Activated naive CD4-positive, alpha-beta T cell treated with Interleukin-2 at 50 U/mL for 16 hours (primary cell): ENCODE results near the gene TENT4A.
"Not testable (repeated sequence)": the region's sequence is repeated elsewhere in the genome, so short reads cannot be mapped to it uniquely, and the experiment has no call there.

Experiments
- DNase-seq: peaks from one replicate; pipeline ENCODE4 v3.0.0-alpha.2; 2020

The TENT4A gene

DNA sequence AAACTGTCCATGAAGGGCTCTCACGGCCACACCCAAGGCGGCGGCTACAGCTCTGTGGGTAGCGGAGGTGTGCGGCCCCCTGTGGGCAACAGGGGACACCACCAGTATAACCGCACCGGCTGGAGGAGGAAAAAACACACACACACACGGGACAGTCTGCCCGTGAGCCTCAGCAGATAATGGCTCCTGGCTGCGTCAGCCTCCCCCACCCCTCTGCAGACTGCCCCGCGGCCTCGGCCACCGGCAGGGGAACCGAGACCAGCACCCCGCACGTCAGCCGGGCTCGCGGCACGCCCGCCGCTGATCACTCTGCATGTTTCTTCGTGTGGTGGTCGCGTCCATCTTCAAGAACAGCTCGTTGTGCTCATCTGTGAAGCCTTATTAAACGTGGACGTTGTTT is 41.5 kb downstream of the TENT4A start:
- no peak for DNase-seq

- no peak for DNase-seq
These were observed 42.3 kb downstream of the TENT4A start for GRCh38 chr5:6755519-6755918.

DNA sequence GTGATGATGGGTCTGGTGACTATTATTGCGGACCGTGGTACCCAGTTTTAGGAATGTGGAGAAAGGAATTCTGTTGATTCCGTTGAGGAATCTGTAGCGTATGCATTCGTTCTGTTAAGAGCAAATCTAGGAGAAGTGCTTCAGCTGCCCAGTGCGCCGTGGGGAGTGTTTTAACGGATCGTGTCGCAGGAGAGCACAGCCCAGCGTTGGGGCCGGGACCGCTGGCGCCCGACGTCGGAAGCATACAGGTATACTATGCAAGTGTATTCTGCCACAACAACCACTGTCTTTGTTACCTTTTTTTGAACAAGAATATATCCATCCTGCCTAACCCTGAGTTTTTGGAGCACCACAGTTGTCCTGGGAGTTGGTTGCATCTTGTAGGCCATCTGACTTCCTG is 42.7 kb downstream of the TENT4A start:
- DNase-seq = no peak

DNA sequence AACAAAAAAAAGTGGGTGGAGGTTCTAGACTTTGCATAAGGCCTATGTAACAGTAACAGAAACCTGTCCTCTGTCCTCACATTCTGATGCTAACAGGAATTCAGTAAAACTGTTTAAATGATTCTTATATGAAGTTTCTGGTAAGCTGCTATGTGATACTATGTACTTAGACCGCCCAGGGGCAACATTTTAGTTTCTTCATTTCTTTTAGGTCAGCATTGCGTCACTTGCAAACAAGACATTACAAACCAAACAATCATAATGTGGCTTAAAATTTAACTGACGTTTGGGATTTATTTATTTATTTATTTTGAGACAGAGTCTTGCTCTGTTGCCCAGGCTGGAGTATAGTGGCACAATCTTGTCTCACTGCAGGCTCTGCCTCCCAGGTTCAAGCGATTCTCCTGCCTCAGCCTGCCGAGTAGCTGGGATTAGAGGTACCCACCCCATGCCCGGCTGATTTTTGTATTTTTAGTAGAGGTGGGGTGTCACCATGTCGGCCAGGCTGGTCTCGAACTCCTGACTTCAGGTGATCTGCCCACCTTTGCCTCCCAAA is 44.3 kb downstream of the TENT4A start:
- DNase-seq = no peak

GRCh38 chr5:6758236-6758635 is 45.0 kb downstream of the TENT4A start:
- no peak for DNase-seq

GRCh38 chr5:6758706-6759105 is 45.5 kb downstream of the TENT4A start:
- no peak for DNase-seq

DNA sequence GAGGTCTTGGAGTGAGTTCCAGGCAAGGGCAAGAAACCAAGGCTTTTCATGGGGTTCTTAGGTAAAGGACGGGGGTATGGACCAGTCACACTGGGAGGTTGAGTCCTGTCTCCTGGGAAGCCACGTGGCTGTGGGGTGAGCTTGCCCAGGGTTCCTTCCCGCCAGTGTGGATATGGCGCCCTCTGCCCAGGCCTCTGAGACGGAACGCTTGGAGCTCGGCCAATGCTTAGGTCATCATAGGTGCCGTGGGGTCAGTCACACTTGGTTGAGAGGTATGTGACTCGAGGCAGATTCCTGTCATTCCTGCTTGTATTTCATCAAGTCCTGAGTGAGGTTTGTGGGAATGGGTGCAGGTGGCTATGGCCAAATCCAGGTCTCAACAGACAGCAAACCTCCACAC is 46.2 kb downstream of the TENT4A start:
- no peak for DNase-seq

- DNase-seq = no peak
These were observed 46.8 kb downstream of the TENT4A start for GRCh38 chr5:6759983-6760382.

GRCh38 chr5:6760686-6761085 is 47.5 kb downstream of the TENT4A start:
- DNase-seq = no peak

- DNase-seq = no peak
These were observed 48.1 kb downstream of the TENT4A start for GRCh38 chr5:6761333-6761732.

DNA sequence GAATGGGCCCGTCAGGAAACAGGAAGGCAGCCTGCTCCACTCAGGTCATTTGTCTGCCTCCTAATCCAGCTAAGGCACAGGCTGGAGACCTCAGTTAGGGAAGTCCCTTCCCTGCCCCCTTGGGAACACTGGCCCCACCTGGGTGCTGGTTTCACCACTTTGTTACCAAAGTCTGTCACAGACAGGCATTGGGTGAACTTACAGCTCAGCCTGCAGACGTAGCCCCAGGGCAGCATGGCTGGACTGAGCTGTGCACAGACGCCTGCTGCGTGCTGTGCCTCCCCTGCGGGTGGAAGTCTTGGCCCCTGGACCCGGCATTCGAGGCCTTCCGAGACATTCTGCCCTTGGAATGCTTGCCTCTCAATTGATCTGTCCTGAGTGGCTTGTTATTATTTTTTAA is 48.9 kb downstream of the TENT4A start:
- DNase-seq = no peak

DNA sequence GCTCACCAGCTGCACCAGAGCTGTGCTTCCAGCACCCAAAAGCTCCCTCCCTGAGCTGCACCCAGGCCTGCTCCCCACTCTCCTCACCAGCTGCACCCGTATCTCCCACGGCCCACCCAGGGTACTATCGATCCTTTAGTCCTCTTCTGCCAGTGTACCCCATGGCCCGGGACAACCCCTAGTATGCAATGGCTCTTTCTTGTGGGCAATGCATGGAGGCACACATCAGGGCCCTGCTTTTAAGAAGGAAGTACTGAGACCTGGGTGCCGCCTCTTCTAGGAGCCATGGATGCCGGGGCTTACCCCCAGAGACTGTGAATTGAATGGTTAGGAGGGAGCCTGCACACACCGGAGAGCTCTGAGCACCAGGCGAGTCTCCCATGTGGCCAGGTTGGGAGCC is 49.5 kb downstream of the TENT4A start:
- DNase-seq = no peak

DNA sequence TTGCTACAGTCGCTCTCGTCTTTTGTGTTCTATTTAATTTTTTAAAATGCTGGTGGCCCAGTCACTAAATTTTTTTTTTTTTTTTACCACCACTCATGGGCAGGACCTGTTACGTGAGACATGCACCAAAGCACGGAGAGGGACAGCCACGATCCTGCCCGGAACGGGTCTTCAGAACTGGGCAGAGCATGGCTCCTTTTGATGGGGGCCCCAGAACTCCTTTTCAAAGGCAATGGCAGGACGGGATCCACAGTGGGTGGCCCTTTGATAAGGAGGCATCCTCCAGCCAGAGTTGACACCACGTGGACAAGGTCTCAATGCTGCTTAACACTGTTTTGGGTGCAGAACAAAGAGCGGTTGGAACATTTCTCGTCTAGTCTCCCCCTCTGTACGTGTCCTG is 50.0 kb downstream of the TENT4A start:
- DNase-seq = no peak

GRCh38 chr5:6765612-6766525 is 52.6 kb downstream of the TENT4A start:
- DNase-seq = peak; percentile 66

- peak; percentile 41 for DNase-seq
These were observed 53.4 kb downstream of the TENT4A start for GRCh38 chr5:6766604-6767093.

- DNase-seq = no peak
These were observed 54.3 kb downstream of the TENT4A start for GRCh38 chr5:6767481-6768063.

- DNase-seq = no peak
These were observed 55.5 kb downstream of the TENT4A start for GRCh38 chr5:6768590-6769230.

GRCh38 chr5:6770826-6771607 is 57.8 kb downstream of the TENT4A start:
- no peak for DNase-seq

DNA sequence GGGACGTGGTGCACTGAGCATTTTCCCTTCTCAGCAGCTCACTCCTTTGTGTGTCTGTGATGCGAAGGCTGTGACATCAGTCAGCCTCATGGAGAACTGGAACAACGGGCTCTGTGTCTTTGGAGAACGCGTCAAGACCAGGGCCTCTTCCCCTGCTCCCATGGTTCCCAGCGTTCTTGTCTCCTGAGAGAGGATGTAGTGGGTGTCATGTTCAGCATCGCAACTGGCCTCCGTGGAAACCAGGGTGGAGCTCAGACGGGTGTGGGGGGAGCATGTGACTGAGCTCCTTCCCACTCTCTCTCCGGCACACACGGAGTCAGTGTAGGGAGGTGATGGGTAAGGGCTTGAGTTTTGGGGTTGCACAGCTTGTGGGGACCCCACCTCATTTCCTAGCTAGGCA is 59.7 kb downstream of the TENT4A start:
- DNase-seq = no peak

DNA sequence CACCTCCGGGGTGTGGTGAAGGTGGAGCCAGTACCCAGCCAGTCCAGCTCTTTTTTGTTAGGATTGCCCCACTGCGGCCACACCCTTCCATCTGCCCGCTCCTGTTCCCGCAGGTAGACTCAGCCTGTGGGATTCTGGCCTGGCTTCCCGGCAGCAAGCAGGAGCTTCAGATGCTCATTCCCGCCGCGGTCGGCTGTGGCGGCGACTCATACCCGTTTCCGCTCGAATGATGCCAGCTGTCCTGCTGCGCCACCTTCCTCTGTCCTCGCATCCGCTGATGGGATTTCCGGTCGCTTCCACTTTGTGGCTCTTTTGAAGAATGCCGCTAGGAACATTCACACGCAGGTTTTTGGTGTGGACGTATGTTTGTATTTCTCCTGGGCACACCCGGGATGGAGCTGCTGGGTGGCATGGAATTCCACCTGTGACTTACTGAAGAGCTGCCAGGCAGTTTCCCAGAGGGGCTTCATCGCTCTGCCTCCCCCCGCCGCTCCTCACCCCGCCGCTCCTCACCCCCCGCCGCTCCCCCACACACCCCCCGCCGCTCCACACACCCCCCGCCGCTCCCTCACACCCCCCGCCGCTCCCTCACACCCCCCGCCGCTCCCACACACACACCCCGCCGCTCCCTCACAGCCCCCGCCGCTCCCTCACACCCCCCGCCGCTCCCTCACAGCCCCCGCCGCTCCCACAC is 60.3 kb downstream of the TENT4A start:
- no peak for DNase-seq

DNA sequence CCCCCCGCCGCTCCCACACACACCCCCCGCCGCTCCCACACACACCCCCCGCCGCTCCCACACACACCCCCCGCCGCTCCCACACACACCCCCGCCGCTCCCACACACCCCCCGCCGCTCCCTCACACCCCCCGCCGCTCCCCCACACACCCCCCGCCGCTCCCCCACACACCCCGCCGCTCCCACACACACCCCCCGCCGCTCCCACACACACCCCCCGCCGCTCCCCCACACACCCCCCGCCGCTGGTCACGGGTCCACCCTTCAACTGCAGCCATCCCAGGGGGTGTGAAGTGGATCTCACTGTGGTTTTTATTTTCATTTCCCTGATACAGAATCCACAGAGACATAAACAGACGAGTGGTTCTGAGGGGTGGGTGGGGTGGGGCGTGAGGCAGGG is 61.0 kb downstream of the TENT4A start:
- not testable (repeated sequence) for DNase-seq

GRCh38 chr5:6774721-6775204 is 61.5 kb downstream of the TENT4A start:
- no peak for DNase-seq
